Endothelial cell of umbilical vein (primary cell): ENCODE data around the gene RAB35.

Experiments
- CTCF ChIP-seq, 2 donors: IDR thresholded peaks; 1 replicate in 1 of 2; 2 replicates in 1 of 2; pipeline ENCODE4 v1.5.1; 2011; ENCODE audit warnings: low read length in 2 of 2, mild to moderate bottlenecking in 2 of 2, moderate library complexity in 2 of 2, control low read depth in 1 of 2, inconsistent platforms in 1 of 2, low read depth in 1 of 2; ENCODE audit not compliant: insufficient read depth in 1 of 2; ENCODE audit errors: extremely low read depth in 1 of 2
- EZH2 ChIP-seq: IDR thresholded peaks from 2 replicates; pipeline ENCODE4 v1.6.1; 2012; ENCODE audit warnings: borderline replicate concordance, low read depth, mild to moderate bottlenecking, moderate library complexity, low read length, inconsistent platforms; ENCODE audit not compliant: severe bottlenecking
- FOS ChIP-seq: IDR thresholded peaks from 2 replicates; pipeline ENCODE4 v1.6.1; 2011; ENCODE audit warnings: mild to moderate bottlenecking, low read length, moderate library complexity, borderline replicate concordance; ENCODE audit not compliant: insufficient read depth
- MYC ChIP-seq: IDR thresholded peaks from one replicate; pipeline ENCODE4 v1.6.1; 2011; ENCODE audit warnings: mild to moderate bottlenecking, low read depth, low read length
- POLR2A ChIP-seq: IDR thresholded peaks from 2 replicates; pipeline ENCODE4 v1.6.1; 2012; ENCODE audit warnings: low read depth, mild to moderate bottlenecking, control low read depth, low read length
- POLR2AphosphoS5 ChIP-seq: IDR thresholded peaks from 2 replicates; pipeline ENCODE4 v1.6.1; 2012; ENCODE audit warnings: low read depth, mild to moderate bottlenecking, control low read depth, low read length, moderate library complexity; ENCODE audit not compliant: insufficient read depth

GRCh38 chr12:120109570-120110267 is 6.8 kb downstream of the RAB35 start:
- TF ChIP-seq EZH2 (no peak), CTCF (IDR thresholded peaks at IDR 0.05; ENCODE audit: extremely low read depth in 1 of 2, insufficient read depth in 1 of 2, low read depth in 1 of 2, low read length in 2 of 2) (no peak), POLR2A (no peak), FOS (no peak), POLR2AphosphoS5 (no peak), MYC (no peak)
